Upper lobe of left lung (tissue), 6 donors: ENCODE results near the gene TP73. TPM values are rescaled to one million over a fixed set of nuclear protein-coding genes. Genes with fewer than 3 reads are reported as not detected.

Experiments used
- ATAC-seq, 2 donors: fragments of 200-7000 bp; cut with Tn5 transposase; one replicate each; pipeline ENCODE4 v1.9.1; 2022; ENCODE audit warnings: mild to moderate bottlenecking in 2 of 2, moderate library complexity in 2 of 2; ENCODE audit not compliant: low FRiP score in 2 of 2
- DNase-seq, 2 donors: peaks; one replicate each; pipeline ENCODE4 v3.0.0-alpha.2; 2019 to 2020
- H3K27ac ChIP-seq, 4 donors: fragments of 200-600 bp; sonication (generic); one replicate each; pipeline ENCODE4 v1.5.1; 2016 to 2019
- H3K27me3 ChIP-seq, 4 donors: fragments of 200-600 bp; sonication (generic); one replicate each; pipeline ENCODE4 v1.5.1; 2017 to 2019
- H3K36me3 ChIP-seq, 4 donors: fragments of 200-600 bp; sonication (generic); one replicate each; pipeline ENCODE4 v1.5.1; 2016 to 2019
- H3K4me1 ChIP-seq, 4 donors: fragments of 200-600 bp; sonication (generic); one replicate each; pipeline ENCODE4 v1.5.1; 2018 to 2019
- H3K4me3 ChIP-seq, 4 donors: fragments of 200-600 bp; sonication (generic); one replicate each; pipeline ENCODE4 v1.5.1; 2017 to 2019; ENCODE audit warnings: mild to moderate bottlenecking in 2 of 4, moderate library complexity in 1 of 4
- H3K9me3 ChIP-seq, 4 donors: fragments of 200-600 bp; sonication (generic); one replicate each; pipeline ENCODE4 v1.5.1; 2018 to 2019
- EP300 ChIP-seq, 4 donors: sonication (generic); formaldehyde crosslinking; IDR thresholded peaks; one replicate each; pipeline ENCODE4 v1.5.1; 2017; ENCODE audit warnings: antibody characterized with exemption in 4 of 4, control low read depth in 2 of 4
- POLR2A ChIP-seq, 4 donors: fragments of 450-650 bp; IDR thresholded peaks; one replicate each; pipeline ENCODE4 v1.5.1; 2016 to 2017; ENCODE audit warnings: antibody characterized with exemption in 4 of 4, mild to moderate bottlenecking in 2 of 4
- POLR2AphosphoS5 ChIP-seq, 2 donors: sonication (generic); formaldehyde crosslinking; IDR thresholded peaks; one replicate each; pipeline ENCODE4 v1.5.1; 2017; ENCODE audit warnings: antibody characterized with exemption in 2 of 2
- WGBS, 2 donors: methylation state at CpG; one replicate each; pipeline ENCODE4 v1.1.5; 2017 to 2018; 5-methylcytosine and 5-hydroxymethylcytosine counted together
- total RNA-seq, 6 donors: library from RNA; depleted of rRNA in 4 of 6; stranded (reverse); fragments of >200 nt in 4 of 6; gene quantifications; one replicate each; pipeline versions ENCODE4 v1.1.0 to v1.2.1, GENCODE V29; 2016 to 2021
- TF ChIP-seq, protein P1 (sequence below), 6 experiments: fragments of 450-650 bp in 4 of 6; fragments of 200-600 bp in 2 of 6; sonication (generic) in 2 of 6; IDR thresholded peaks; one replicate each; pipeline ENCODE4 v1.5.1; 2016 to 2019; ENCODE audit warnings: antibody characterized with exemption in 6 of 6
- donor health status: DM: no; HTN: no; CAD: no; lungs with moderate emphysema.
- donor health status: DM: no; HTN: yes; CAD: no; lungs with severe emphysema.

The TP73 gene
- total RNA-seq, 6 donors from 2014 or later, result 0.77 to 9.8 (median 4.1) TPM

GRCh38 chr1:3627515-3628253, 24.6 kb upstream of the TP73 start:
- DNase-seq (no peak), ATAC-seq (no peak)
- Histone ChIP-seq H3K36me3 (peaks cover 13 to 55% (median 44%) of the 10 kb centered on the region in 4 donors), H3K4me3 (no peak overlapping the region), H3K27me3 (no peaks in the 10 kb centered on the region), H3K27ac (no peak overlapping the region), H3K9me3 (no peaks in the 10 kb centered on the region), H3K4me1 (peaks cover 19 to 30% (median 25%) of the 10 kb centered on the region in 4 donors)
- 93 to 96% methylated on average over 21 to 26 of the region's 26 CpGs for WGBS, 2 donors
- TF ChIP-seq EP300 (IDR thresholded peaks at IDR 0.05), result no peak
- TF ChIP-seq, protein P1, sequence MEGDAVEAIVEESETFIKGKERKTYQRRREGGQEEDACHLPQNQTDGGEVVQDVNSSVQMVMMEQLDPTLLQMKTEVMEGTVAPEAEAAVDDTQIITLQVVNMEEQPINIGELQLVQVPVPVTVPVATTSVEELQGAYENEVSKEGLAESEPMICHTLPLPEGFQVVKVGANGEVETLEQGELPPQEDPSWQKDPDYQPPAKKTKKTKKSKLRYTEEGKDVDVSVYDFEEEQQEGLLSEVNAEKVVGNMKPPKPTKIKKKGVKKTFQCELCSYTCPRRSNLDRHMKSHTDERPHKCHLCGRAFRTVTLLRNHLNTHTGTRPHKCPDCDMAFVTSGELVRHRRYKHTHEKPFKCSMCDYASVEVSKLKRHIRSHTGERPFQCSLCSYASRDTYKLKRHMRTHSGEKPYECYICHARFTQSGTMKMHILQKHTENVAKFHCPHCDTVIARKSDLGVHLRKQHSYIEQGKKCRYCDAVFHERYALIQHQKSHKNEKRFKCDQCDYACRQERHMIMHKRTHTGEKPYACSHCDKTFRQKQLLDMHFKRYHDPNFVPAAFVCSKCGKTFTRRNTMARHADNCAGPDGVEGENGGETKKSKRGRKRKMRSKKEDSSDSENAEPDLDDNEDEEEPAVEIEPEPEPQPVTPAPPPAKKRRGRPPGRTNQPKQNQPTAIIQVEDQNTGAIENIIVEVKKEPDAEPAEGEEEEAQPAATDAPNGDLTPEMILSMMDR (IDR thresholded peaks at IDR 0.05), result no peak

DNA sequence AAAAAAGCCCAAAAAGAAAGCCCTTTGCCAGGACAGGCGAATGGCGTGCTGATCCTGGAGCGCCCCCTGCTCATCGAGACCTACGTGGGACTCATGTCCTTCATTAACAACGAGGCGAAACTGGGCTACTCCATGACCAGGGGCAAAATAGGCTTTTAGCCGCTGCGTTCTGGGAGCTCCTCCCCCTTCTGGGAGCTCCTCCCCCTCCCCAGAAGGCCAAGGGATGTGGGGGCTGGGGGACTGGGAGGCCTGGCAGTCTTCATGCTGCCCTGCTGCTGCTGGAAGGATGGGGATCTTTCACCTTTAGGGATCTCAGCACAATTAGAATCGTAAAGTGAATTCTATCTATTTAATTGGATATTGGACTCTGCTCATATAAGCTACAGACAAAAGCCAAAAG, 23.9 kb upstream of the TP73 start:
- TF ChIP-seq EP300 (IDR thresholded peaks at IDR 0.05), result no peak
- TF ChIP-seq, protein P1 (IDR thresholded peaks at IDR 0.05), result no peak
- no peak for TF ChIP-seq POLR2AphosphoS5 (IDR thresholded peaks at IDR 0.05)
- TF ChIP-seq POLR2A (IDR thresholded peaks at IDR 0.05), result no peak
- Histone ChIP-seq H3K36me3 (peaks cover 13 to 63% (median 49%) of the 10 kb centered on the region in 4 donors), H3K4me3 (no peak overlapping the region), H3K27ac (no peak overlapping the region), H3K4me1 (peaks cover 14 to 23% (median 18%) of the 10 kb centered on the region in 4 donors), H3K27me3 (no peaks in the 10 kb centered on the region), H3K9me3 (no peaks in the 10 kb centered on the region)
- 88 to 95% methylated on average over 10 of the region's 10 CpGs for WGBS, 2 donors
- DNase-seq (no peak), ATAC-seq (no peak)

DNA sequence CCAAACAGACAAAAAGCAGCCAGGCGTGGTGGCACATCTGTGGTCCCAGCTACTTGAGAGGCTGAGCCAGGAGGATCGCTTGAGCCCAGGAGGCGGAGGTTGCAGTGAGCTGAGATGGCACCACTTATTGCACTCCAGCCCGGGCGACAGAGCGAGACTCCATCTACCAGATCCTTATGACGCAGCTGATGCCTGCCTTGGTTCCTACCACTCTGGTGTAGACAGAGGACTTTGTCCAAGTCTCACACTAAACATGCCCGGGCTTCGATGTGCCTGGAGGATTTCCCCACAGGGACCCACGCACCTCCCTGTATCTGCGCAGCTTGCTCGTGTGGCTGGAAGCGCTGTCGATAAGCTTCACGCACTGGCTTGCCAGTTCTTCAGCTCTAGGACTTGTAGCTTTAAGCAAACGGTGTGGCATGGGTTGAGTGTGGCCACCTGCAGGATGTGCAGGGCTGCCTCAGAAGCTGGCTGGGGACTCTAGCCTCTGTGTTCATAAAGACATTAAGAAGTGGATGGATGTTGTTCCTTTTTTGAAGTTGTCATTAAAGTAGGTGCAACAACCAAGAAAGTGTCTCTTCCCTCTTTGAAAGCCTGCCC, 22.7 kb upstream of the TP73 start:
- TF ChIP-seq POLR2A (IDR thresholded peaks at IDR 0.05) (no peak), POLR2AphosphoS5 (IDR thresholded peaks at IDR 0.05) (no peak), EP300 (IDR thresholded peaks at IDR 0.05) (no peak)
- TF ChIP-seq, protein P1 (IDR thresholded peaks at IDR 0.05), result no peak
- no peaks in the 10 kb centered on the region for H3K27me3 ChIP-seq
- no peak for ATAC-seq
- H3K4me1 ChIP-seq, result peaks cover 8 to 15% (median 11%) of the 10 kb centered on the region in 4 donors
- DNase-seq, result no peak
- H3K27ac ChIP-seq, result no peak overlapping the region
- 91 to 94% methylated on average over 12 to 16 of the region's 16 CpGs for WGBS, 2 donors
- no peak overlapping the region for H3K4me3 ChIP-seq
- H3K9me3 ChIP-seq, result no peaks in the 10 kb centered on the region
- peaks cover 15 to 75% (median 58%) of the 10 kb centered on the region in 4 donors for H3K36me3 ChIP-seq

DNA sequence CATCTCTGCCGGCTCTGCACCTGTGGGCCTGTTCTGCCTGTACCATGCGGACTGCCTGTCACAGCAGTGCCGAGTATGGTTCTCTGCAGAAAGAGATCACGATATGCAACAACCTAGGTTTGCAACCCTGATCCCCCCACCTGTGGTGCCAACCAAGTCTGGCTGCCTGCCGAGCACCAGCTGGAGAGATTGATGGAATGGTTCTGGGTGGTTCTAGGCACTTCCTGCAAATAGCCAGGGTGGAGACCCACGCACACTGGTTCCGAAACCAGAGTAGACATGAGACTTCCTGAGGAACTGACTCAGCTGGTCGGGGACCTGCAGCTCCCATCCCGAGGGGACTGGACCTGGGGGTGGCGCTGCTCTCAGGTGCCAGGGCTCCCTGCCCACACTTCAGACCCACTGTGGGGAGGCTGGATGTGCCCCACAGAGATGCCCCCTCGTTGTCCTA, 22.1 kb upstream of the TP73 start:
- TF ChIP-seq, protein P1 (IDR thresholded peaks at IDR 0.05), result no peak
- no peak for TF ChIP-seq POLR2A (IDR thresholded peaks at IDR 0.05)
- TF ChIP-seq POLR2AphosphoS5 (IDR thresholded peaks at IDR 0.05), result no peak
- TF ChIP-seq EP300 (IDR thresholded peaks at IDR 0.05), result no peak
- DNase-seq, result peak in 1 of 2 donors; percentile 53
- Histone ChIP-seq H3K27me3 (no peaks in the 10 kb centered on the region), H3K9me3 (no peaks in the 10 kb centered on the region), H3K27ac (no peak overlapping the region), H3K4me1 (peaks cover 8 to 15% (median 11%) of the 10 kb centered on the region in 4 donors), H3K4me3 (no peak overlapping the region), H3K36me3 (peaks cover 18 to 80% (median 63%) of the 10 kb centered on the region in 4 donors)
- WGBS, 2 donors, result 57 to 66% methylated on average over 7 to 11 of the region's 11 CpGs
- no peak for ATAC-seq
